Colon (tissue), 2 donors: ENCODE data around the gene OR1I1.
"Not testable (repeated sequence)": the region's sequence is repeated elsewhere in the genome, so short reads cannot be mapped to it uniquely, and the experiment has no call there.

Source experiments
- FAIRE-seq: peaks from 2 replicates; lab custom pipeline; 2012; peaks lifted over from hg19 to GRCh38; lab: Jason Lieb, UNC
- donor health status: control.
- donor health status: control.

OR1I1 gene

GRCh38 chr19:15081911-15082310, at the start of gene OR1I1:
Gene OR1I1 (plus strand): TSS chr19:15082211. CDS start chr19:15087066, 4,855 bp downstream.
- FAIRE-seq: no peak

GRCh38 chr19:15035795-15036311, 46.2 kb upstream of the OR1I1 start:
- FAIRE-seq: no peak

GRCh38 chr19:15037586-15037985, 44.4 kb upstream of the OR1I1 start:
- FAIRE-seq: no peak

- FAIRE-seq: no peak
Measured at GRCh38 chr19:15038294-15038693, 43.7 kb upstream of the OR1I1 start.

- no peak for FAIRE-seq
Measured at GRCh38 chr19:15042003-15042402, 40.0 kb upstream of the OR1I1 start.

- FAIRE-seq: no peak
Measured at GRCh38 chr19:15042826-15043225, 39.2 kb upstream of the OR1I1 start.

- FAIRE-seq: no peak
Measured at GRCh38 chr19:15045506-15045905, 36.5 kb upstream of the OR1I1 start.

GRCh38 chr19:15047680-15048079, 34.3 kb upstream of the OR1I1 start:
- FAIRE-seq: no peak

GRCh38 chr19:15048128-15048527, 33.9 kb upstream of the OR1I1 start:
- no peak for FAIRE-seq

- FAIRE-seq: no peak
Measured at GRCh38 chr19:15048885-15049541, 33.0 kb upstream of the OR1I1 start, which contains the start of gene CASP14. Gene CASP14 (plus strand): TSS chr19:15049480. CDS start chr19:15052252, 2,772 bp downstream.

- FAIRE-seq: no peak
Measured at GRCh38 chr19:15050639-15051038, 31.4 kb upstream of the OR1I1 start.

- no peak for FAIRE-seq
Measured at GRCh38 chr19:15062036-15062435, 20.0 kb upstream of the OR1I1 start.

GRCh38 chr19:15070386-15070785, 11.6 kb upstream of the OR1I1 start:
- FAIRE-seq: not testable (repeated sequence)

- FAIRE-seq: no peak
Measured at GRCh38 chr19:15072930-15073647, 8.9 kb upstream of the OR1I1 start.

GRCh38 chr19:15074371-15074770, 7.6 kb upstream of the OR1I1 start:
- FAIRE-seq: no peak

GRCh38 chr19:15075806-15076205, 6.2 kb upstream of the OR1I1 start:
- no peak for FAIRE-seq

- not testable (repeated sequence) for FAIRE-seq
Measured at GRCh38 chr19:15080002-15080401, 2.0 kb upstream of the OR1I1 start.

GRCh38 chr19:15087182-15087581, 5.2 kb downstream of the OR1I1 start:
- FAIRE-seq: no peak

GRCh38 chr19:15091918-15092753, 10.1 kb downstream of the OR1I1 start:
- FAIRE-seq: no peak

- no peak for FAIRE-seq
Measured at GRCh38 chr19:15093001-15093400, 11.0 kb downstream of the OR1I1 start.

GRCh38 chr19:15096223-15096622, 14.2 kb downstream of the OR1I1 start:
- no peak for FAIRE-seq

- FAIRE-seq: not testable (repeated sequence)
Measured at GRCh38 chr19:15097980-15098379, 16.0 kb downstream of the OR1I1 start.

- no peak for FAIRE-seq
Measured at GRCh38 chr19:15098460-15098859, 16.4 kb downstream of the OR1I1 start.
